GM21717 (cell line): ENCODE results near the gene NSUN6.
"Not testable (repeated sequence)": the region's sequence is repeated elsewhere in the genome, so short reads cannot be mapped to it uniquely, and the experiment has no call there.

Experiments used
- ATAC-seq: cut with Tn5 transposase; IDR thresholded peaks from one replicate; pipeline ENCODE4 v1.9.1; 2021; ENCODE audit warnings: mild to moderate bottlenecking, moderate library complexity; ENCODE audit not compliant: unreplicated experiment

The NSUN6 gene

DNA sequence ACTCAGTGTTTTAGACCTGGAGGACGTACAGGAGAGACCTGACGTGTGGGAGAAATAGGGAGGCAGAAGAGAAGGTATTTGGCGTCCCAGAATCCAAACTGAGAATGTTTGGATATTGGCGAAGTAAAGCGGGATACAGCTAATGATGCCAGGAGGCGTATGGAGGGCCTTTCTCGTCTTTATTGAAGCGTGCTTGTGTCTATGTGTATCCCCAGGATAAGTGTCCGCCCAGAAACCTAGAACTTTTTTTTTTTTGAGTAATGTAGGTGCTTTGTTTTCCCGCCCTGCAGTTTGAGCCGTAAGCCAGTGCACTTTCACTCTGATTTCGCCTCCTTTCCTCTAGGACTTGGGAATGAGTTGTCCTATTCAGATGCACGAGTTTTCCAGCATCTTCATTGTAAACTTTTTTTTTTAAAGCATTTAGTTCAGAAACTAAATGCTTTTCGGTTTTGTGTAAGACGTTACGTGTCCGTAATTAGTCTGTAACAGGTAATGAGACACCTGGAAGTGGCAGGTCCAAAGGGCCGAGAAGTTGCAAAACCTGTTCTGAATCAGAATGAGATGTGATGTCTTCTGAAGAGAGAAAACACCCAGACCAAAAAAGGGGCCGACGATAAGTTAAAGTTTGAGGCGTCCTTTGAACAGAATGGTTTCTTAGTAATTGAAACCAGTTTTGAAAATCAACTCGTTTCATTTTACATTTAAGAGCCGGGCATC lies 8.6 kb upstream of the NSUN6 start:
- ATAC-seq, result peak; percentile 10

DNA sequence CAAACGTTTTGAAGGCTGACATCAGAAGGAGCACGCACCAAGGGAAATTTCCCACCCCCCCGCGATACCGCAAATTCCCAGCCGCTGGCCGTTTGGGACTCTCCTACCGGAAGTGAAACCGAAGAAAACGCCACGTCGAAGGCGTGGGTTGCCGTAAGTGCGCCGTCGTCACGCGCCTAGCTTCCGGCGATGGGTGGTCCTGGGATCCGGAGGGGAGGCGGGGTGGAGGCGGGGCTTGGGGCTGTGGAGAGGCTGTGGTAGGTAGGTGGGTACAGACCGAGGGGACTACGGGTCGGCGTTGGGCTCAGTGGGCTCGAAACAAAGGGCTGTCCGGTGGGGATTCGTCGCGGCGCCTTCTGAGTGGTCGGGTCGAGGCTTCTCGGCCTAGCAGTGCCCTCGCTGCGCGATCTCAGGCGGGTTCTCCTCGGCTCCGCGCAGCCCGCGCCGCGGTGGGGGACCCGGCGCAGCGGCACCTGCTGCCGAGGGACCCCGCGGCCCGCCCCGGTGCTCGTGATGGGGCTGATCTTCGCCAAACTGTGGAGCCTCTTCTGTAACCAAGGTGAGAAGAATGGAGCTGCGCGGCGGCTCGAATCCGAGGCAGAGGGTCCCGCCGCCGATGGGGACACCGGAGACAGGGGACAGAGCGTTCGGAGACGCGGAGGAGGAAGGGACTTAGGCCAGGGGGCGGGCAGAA lies 7.9 kb upstream of the NSUN6 start, which contains the start of gene ARL5B:
TSS of gene ARL5B (plus strand) at position 307 of the 694 bp plus-strand sequence. CDS start at position 514, 207 bp downstream.
- ATAC-seq, result peak; percentile 85

DNA sequence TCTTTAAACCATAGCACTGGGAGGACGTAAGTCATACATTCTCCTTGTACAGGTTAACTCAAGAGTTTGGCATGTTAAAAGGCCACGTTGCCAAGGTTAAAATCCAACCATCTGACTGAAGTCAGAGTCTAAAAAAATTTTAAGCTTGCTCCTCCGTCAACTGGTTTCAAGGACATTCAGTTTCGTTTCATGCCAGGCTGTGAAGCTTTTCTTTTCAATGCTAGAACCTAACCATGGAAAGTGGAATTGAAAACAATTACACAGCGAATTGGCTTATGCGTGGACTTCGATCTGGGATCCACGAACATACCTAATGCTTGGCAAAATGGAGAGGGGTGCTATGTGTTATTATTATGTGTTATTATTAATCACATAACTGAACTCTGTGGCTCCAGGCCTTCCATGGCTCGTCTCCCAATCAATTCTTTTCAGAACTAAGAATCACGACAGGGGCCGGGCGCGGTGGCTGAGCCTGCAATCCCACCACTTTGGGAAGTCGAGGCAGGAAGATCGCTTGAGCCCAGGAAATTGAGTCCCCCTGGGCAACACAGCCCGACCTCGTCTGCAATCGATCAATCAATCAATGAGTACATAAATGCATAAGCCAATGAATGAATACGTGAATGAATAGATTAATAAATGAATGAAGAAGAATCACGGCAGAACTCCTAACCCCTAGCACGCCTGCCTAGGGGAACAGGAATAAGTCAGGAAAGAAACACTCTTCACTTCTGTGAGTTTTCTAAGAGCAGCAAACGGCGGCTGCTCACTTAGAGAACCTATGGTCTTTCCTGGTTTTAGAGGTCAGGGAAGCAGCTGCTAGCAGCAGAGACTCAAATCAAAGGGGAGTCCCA lies 7.1 kb upstream of the NSUN6 start:
- ATAC-seq, result peak; percentile 33

DNA sequence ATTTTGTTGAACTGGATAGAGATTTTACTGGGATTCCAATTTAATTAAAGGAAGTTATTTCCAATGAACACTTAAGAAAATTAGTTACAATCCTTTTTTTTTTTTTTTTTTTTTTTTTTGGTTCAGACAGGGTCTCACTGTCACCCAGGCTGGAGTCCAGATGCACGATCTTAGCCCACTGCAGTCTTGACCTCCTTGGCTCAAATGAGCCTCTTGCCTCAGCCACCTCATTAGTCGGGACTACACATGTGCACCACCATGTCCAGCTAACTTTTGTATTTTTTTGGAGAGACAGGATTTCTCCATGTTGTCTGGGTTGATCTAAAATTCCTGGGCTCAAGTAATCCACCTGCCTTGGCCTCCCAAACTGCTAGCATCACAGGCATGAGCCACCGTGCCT lies 5.3 kb upstream of the NSUN6 start:
- no peak for ATAC-seq

DNA sequence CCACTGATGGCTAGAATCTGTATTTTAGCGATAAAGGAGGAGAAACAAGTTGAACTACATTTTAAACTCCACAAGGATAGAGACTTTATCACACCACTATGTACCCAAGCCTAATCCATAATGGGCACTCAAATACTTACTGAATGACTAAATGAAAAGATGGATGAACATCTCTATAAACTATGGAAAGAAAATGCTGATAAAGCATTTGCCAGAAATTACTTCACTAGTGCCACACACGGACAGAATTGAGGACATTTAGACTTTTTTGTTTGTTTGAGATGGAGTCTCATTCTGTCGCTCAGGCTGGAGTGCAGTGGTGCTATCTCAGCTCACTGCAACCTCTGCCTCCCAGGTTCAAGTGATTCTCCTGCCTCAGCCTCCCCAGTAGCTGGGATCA lies 1.7 kb upstream of the NSUN6 start:
- ATAC-seq, result no peak

DNA sequence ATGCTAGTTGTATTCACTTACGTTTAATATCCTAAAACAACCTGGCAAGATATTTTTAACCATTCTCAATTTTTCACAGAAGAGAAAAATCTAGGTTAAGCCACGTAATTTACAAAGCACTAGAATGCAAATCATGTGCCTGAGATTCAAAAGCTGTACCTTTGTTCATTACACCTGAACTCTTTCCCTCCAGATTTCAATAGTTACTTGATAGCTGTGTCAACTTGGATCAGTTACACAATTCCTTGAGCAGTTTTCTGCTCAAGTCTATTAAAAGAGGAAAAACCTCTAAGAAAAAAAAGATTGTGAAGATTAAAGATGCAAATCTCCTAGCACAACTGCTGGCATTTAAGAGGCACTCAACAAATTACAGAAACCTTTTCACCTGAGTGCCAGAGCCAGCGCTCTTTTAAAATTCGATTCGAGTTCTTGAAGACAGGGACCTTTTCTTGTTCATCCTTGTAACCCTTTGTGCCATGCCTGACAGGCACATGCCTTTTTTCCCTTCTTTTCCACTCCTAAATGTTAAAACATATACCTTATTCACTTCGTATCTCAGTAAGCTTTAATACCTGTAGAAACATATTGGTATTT lies 886 bp downstream of the NSUN6 start:
- no peak for ATAC-seq

DNA sequence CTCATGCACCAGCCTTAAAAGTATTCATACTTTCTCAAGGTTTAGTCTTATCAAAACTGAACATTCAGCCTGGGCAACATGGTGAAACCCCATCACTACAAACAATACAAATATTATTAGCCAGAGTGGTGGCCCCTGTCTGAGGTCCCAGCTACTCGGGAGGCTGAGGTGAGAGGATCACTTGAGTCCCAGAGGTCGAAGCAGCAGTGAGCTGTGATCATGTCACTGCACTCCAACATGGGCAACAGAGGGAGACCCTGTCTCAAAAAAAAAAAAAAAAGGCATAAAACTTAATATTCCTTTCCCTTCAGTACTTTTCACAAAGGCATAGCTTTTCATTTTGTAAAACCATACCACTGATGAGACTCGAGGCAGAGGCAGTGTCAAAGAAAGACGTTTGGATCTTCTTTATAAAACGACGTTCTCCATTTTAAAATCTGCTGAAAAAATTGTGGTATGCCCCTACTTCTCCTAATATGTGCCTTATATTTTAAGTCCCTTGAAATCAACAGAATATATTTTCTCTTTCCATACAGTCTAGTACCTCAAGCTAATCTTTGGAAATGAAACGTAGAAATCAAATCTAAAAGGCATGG lies 1.9 kb downstream of the NSUN6 start:
- ATAC-seq, result no peak

DNA sequence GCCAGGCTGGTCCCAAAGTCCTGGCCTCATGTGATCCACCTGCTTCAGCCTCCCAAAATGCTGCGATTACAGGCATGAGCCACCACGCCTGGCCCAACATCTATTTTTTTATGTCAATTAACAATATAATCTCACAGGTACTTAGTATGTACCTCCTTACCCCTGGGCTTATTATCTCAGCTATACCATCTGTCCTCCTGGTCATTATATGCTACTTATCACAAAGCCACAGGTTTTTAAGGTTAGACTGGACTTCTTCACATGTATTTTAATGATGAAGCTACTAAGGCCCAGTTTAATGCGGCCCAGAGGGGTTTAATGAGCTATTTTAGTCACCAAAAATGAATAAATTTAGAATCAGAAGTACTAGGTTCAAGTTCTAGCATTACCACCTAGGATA lies 3.4 kb downstream of the NSUN6 start:
- no peak for ATAC-seq

DNA sequence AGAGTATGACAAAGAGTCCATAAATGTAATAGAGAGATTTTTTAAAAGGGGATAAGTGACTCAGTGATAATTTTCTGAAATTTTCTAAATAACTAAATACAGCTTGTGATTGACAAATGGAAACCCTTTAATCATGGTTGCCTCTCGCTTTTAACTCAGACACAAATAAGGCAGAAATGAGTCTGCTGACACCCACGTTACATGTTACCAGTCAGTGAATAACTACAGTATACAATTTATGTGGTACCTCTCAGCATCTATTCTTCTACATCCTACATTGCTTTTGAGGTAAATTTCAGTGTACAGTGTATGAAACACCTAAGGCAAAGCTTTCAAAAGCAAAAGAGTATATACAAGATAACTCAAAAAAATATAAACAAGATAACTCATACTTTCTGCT lies 4.2 kb downstream of the NSUN6 start:
- ATAC-seq, result no peak

DNA sequence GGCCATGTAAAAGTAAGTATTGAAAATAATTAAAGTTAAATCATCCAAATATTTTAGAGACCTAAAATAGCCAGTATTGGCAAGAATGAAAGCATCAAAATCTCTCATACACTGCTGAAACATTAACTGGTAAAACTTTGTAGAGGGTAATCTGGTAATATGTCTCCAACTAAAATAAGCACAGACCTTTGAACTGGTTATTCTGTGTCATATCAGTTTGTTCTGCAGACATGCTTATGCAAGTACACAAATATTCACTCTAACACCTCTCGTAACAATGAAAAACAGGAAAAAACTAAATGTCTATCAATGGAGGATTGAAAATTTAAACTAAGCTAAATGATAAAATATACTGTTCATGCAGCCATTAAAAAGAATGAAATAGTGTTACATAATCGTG lies 11.7 kb downstream of the NSUN6 start:
- not testable (repeated sequence) for ATAC-seq

DNA sequence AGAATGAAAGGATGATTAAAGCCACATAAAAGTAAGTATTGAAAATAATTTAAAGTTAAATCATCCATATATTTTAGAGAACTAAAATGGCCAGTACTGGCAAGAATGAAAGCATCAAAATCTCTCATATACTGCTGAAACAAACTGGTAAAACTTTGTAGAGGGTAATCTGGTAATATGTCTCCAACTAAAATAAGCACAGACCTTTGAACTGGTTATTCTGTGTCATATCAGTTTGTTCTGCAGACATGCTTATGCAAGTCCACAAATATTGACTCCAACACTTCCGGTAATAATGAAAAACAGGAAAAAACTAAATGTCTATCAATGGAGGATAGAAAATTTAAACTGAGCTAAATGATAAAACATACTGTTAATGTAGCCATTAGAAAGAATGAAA lies 14.0 kb downstream of the NSUN6 start:
- not testable (repeated sequence) for ATAC-seq

DNA sequence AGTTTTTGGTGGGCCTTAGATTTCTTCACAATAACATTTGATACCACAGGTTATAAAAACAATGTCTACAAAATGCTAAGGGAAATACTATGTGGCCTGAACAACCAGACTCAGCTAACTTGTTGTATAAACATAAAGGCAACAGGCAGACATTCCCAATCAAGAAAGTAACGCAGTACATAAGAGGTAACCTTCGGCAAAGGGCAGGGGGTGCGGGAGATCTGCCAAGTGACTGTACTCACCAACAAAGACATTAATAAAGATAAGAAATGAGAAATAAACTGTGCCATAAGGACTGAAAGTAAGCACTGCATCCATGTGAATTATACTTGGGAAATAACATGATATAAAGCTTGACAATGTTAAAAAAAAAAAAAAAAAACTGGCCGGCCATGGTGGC lies 15.4 kb downstream of the NSUN6 start:
- ATAC-seq, result no peak

DNA sequence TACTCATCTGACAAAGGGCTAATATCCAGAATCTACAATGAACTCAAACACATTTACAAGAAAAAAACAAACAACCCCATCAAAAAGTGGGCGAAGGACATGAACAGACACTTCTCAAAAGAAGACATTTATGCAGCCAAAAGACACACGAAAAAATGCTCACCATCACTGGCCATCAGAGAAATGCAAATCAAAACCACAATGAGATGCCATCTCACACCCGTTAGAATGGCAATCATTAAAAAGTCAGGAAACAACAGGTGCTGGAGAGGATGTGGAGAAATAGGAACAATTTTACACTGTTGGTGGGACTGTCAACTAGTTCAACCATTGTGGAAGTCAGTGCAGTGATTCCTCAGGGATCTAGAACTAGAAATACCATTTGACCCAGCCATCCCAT lies 18.9 kb downstream of the NSUN6 start:
- ATAC-seq, result not testable (repeated sequence)

DNA sequence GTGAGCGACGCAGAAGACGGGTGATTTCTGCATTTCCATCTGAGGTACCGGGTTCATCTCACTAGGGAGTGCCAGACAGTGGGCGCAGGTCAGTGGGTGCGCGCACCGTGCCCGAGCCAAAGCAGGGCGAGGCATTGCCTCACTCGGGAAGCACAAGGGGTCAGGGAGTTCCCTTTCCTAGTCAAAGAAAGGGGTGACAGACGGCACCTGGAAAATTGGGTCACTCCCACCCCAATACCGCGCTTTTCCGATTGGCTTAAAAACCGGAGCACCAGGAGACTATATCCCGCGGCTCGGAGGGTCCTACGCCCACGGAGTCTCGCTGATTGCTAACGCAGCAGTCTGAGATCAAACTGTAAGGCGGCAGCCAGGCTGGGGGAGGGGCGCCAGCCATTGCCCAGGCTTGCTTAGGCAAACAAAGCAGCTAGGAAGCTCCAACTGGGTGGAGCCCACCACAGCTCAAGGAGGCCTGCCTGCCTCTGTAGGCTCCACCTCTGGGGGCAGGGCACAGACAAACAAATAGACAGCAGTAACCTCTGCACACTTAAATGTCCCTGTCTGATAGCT lies 23.9 kb downstream of the NSUN6 start:
- not testable (repeated sequence) for ATAC-seq

DNA sequence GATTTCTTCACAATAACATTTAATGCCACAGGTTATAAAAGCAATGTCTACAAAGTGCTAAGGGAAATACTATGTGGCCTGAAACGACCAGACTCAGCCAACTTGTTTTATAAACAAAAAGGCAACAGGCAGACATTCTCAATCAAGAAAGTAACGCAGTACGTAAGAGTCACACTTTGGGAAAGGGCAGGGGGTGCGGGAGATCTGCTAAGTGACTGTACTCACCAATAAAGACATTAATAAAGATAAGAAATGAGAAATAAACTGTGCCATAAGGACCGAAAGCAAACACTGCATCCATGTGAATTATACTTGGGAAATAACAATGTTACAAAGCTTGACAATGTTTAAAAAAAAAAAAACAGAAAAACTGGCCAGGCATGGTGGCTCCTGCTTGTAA lies 25.5 kb downstream of the NSUN6 start:
- no peak for ATAC-seq

DNA sequence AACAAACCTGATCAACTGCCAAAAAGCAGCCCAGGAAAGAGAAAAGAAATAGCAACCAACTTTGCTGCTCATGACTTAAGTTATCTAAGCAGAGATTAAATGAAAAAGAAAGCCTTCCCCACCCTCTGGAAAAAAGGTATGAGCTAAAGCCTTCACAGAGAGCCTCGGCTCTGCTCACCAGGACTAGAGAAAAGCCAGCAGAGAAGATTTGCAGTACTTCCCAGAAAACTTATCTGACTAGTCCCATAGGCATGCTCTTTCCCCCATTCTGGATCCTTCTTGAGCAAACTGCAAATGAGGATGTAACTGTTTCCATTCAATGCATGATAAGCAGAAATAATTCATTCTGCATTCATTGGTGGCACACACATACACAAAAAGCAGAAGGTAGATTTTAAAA lies 27.7 kb downstream of the NSUN6 start:
- not testable (repeated sequence) for ATAC-seq

DNA sequence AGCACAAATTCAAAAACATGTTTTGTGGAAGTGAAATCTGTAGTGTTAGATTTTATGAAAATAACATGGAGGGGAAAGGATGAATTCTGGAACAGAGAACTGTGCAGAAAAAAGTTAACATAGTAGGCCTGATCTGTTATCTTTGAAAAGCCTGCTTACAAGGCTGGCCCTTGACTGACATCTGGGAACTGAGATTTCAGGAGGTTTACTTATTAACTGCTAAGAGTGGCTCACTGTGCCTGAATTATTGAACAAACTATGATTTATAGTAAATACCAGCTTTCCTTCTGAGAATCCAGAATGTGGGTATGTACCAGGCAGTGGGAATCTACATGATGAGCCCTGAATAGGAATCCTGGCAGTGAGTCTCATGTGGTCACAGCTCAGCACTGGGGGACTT lies 30.5 kb downstream of the NSUN6 start:
- no peak for ATAC-seq

DNA sequence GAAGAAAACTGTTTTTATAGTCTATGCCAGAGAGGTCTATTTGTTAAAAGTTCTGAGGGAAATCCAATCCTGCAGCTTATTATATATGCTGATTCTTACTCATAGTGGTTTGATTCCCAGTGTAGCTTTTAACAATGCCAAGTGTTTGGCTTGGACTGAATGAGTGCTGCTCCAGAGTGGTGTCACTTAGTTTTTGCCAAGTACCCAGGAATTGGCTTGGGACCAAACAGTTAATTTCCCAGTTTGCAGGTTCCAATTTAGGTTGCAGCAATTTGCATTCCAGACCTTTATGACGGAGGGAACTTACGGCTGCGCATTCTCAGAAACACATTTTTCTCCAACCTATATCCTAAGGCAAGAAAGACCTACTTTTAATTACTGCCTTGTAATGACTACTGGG lies 32.4 kb downstream of the NSUN6 start:
- no peak for ATAC-seq

DNA sequence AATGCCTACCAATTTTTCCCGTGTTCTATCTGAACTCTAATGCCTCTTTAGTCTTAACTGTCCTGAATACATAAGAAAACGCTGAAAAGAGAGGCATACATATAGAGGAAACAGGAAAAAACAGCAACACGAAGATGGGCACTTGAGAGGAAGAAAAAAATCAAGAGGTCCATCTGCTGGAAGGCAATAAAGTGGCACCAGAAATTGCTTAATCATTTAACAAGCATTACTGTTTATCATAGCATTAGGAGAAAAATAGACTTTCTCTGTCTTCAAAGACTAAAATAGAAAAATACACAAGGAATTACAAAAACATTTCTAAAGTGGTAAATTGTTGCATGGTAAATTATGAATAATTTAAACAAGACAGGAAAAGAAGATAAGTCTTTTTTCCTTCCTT lies 35.0 kb downstream of the NSUN6 start:
- ATAC-seq, result no peak

DNA sequence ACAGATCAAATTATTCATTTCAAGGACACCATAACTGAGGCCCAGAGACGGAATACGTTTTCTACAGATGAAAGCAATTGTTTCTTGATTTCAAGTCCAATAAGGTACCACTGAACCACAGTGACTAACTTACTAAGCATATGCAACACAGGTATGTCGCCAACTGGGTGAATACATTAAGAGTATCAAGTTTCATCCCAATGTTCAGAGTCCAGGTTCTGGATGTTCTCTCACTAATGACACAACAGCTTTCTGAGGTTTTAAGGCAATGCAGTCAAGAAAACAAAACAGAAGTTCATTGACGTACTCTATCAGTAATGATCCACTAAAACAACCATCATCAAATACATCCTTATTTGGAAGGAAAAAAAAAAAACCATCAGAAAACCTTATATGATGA lies 35.8 kb downstream of the NSUN6 start:
- no peak for ATAC-seq

DNA sequence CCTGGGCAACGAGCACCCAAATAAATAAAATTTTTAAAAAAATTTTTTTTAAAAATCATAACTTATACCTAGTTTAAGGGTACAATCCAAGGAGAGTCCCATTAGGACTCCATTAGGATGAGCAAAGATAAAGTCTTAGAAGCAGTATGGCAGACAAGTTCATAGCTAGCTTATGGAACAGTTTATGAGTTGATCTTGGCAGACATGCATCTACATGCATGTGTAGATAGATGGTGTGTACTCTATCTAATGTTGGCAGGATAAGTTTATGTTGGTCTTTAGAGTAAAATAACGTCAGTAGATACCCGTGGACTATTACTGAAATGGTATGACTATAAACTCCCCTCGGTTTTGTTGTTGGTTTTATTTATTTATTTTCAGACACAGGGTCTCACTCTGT lies 40.2 kb downstream of the NSUN6 start:
- ATAC-seq, result no peak
